ENCODE data around the gene PLCXD1. TPM values are rescaled to one million over a fixed set of nuclear protein-coding genes. Genes with fewer than 3 reads are reported as not detected.
A peak's percentile ranks its signal among the peaks of the same experiment; 100 is the strongest.
"Not testable (repeated sequence)": the region's sequence is repeated elsewhere in the genome, so short reads cannot be mapped to it uniquely, and the experiment has no call there.

The PLCXD1 gene
- total RNA-seq, 1 donor, result 3.3 TPM

- Histone ChIP-seq H3K79me2 (ENCODE audit: insufficient read depth, low read length) (no peaks in the 10 kb centered on the region), H3K27ac (ENCODE audit: low read depth, low read length) (no peak overlapping the region), H3K4me2 (ENCODE audit: insufficient read depth, low read length) (no peak overlapping the region), H4K20me1 (ENCODE audit: insufficient read depth, low read length) (no peaks in the 10 kb centered on the region), H3K36me3 (ENCODE audit: insufficient read depth, low read length) (peaks cover 34% of the 10 kb centered on the region), H3K9me3 (ENCODE audit: low read depth, low read length) (no peaks in the 10 kb centered on the region), H3K4me3 (ENCODE audit: insufficient read depth, low read length) (no peak overlapping the region), H3K4me1 (ENCODE audit: insufficient read depth, low read length) (no peaks in the 10 kb centered on the region), H2AFZ (ENCODE audit: low read length) (no peak overlapping the region), H3K27me3 (ENCODE audit: insufficient read depth, low read length) (no peaks in the 10 kb centered on the region)
- peak; percentile 65 for DNase-seq (ENCODE audit: insufficient read length, low spot score, missing footprints)
- TF ChIP-seq, protein P1, sequence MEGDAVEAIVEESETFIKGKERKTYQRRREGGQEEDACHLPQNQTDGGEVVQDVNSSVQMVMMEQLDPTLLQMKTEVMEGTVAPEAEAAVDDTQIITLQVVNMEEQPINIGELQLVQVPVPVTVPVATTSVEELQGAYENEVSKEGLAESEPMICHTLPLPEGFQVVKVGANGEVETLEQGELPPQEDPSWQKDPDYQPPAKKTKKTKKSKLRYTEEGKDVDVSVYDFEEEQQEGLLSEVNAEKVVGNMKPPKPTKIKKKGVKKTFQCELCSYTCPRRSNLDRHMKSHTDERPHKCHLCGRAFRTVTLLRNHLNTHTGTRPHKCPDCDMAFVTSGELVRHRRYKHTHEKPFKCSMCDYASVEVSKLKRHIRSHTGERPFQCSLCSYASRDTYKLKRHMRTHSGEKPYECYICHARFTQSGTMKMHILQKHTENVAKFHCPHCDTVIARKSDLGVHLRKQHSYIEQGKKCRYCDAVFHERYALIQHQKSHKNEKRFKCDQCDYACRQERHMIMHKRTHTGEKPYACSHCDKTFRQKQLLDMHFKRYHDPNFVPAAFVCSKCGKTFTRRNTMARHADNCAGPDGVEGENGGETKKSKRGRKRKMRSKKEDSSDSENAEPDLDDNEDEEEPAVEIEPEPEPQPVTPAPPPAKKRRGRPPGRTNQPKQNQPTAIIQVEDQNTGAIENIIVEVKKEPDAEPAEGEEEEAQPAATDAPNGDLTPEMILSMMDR (IDR thresholded peaks at IDR 0.05; ENCODE audit: extremely low read depth, low read depth, low read length), result no peak
These were observed 21.8 kb downstream of the PLCXD1 start for GRCh38 chrX:302975-303374.

GRCh38 chrX:305781-306613, 24.8 kb downstream of the PLCXD1 start:
- H3K4me1 ChIP-seq (ENCODE audit: insufficient read depth, low read length); H3K4me3 ChIP-seq (ENCODE audit: insufficient read depth, low read length); H4K20me1 ChIP-seq (ENCODE audit: insufficient read depth, low read length); H3K27me3 ChIP-seq (ENCODE audit: insufficient read depth, low read length); H3K9me3 ChIP-seq (ENCODE audit: low read depth, low read length); H3K79me2 ChIP-seq (ENCODE audit: insufficient read depth, low read length); H3K27ac ChIP-seq (ENCODE audit: low read depth, low read length); H3K4me2 ChIP-seq (ENCODE audit: insufficient read depth, low read length); H2AFZ ChIP-seq (ENCODE audit: low read length): not testable (repeated sequence)
- DNase-seq (ENCODE audit: insufficient read length, low spot score, missing footprints), result peak; percentile 36
- peaks cover 38% of the 10 kb centered on the region for H3K36me3 ChIP-seq (ENCODE audit: insufficient read depth, low read length)

GRCh38 chrX:306614-307251, 25.6 kb downstream of the PLCXD1 start:
- H3K4me3 ChIP-seq (ENCODE audit: insufficient read depth, low read length); H2AFZ ChIP-seq (ENCODE audit: low read length); H3K4me1 ChIP-seq (ENCODE audit: insufficient read depth, low read length); H3K4me2 ChIP-seq (ENCODE audit: insufficient read depth, low read length); DNase-seq (ENCODE audit: insufficient read length, low spot score, missing footprints); H3K9me3 ChIP-seq (ENCODE audit: low read depth, low read length); H3K27ac ChIP-seq (ENCODE audit: low read depth, low read length); H4K20me1 ChIP-seq (ENCODE audit: insufficient read depth, low read length); H3K27me3 ChIP-seq (ENCODE audit: insufficient read depth, low read length); H3K79me2 ChIP-seq (ENCODE audit: insufficient read depth, low read length): not testable (repeated sequence)
- peaks cover 41% of the 10 kb centered on the region for H3K36me3 ChIP-seq (ENCODE audit: insufficient read depth, low read length)

DNA sequence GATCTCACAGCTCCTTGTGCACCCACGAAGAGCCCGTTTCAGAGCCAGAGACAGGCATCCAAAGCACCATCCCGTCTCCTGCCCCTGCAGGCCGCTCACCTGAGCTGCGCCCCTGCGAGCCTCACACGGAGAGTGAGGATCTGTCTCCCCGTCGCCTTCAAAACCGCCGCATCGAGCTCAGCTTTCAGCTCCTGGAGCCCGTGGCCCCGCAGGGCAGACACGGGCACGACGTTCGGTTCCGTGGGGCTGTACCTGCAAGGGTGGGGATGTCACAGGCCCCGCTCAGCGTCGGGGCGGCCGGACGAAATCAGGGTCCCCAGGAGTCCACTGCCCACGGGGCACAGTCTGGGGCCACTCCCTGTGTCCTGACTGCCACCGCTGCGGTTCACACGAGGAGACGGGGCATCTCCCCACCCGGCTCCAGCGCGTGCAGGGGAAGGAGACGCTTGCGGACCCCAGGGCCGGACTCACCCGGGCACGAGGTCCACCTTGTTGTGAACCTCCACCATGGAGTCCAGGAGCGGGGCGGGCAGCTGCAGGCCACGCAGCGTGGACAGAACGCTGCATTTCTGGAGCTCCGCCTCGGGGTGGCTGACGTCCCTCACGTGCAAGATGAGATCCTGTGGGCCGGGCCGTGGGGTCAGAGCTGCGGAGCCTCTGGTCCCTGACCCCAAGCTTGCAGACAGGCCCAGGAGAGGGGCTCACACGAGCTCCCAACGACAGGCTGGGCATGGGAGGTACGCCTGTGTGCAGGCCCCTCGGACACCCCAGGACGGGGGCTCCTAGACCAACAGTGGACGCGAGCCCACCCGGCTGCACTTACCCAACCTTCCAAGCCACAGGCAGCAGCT, 26.3 kb downstream of the PLCXD1 start:
- TF ChIP-seq, protein P1 (IDR thresholded peaks at IDR 0.05; ENCODE audit: extremely low read depth, low read depth, low read length), result no peak
- H4K20me1 ChIP-seq (ENCODE audit: insufficient read depth, low read length), result no peaks in the 10 kb centered on the region
- H3K4me1 ChIP-seq (ENCODE audit: insufficient read depth, low read length), result no peaks in the 10 kb centered on the region
- H3K4me3 ChIP-seq (ENCODE audit: insufficient read depth, low read length), result no peak overlapping the region
- H3K79me2 ChIP-seq (ENCODE audit: insufficient read depth, low read length), result no peaks in the 10 kb centered on the region
- no peak overlapping the region for H3K4me2 ChIP-seq (ENCODE audit: insufficient read depth, low read length)
- no peaks in the 10 kb centered on the region for H3K9me3 ChIP-seq (ENCODE audit: low read depth, low read length)
- H3K36me3 ChIP-seq (ENCODE audit: insufficient read depth, low read length), result peaks cover 48% of the 10 kb centered on the region
- DNase-seq (ENCODE audit: insufficient read length, low spot score, missing footprints), result peak; percentile 85
- H2AFZ ChIP-seq (ENCODE audit: low read length), result no peak overlapping the region
- no peaks in the 10 kb centered on the region for H3K27me3 ChIP-seq (ENCODE audit: insufficient read depth, low read length)
- no peak overlapping the region for H3K27ac ChIP-seq (ENCODE audit: low read depth, low read length)
